ENCODE measurements around the gene LSM4.

DNA sequence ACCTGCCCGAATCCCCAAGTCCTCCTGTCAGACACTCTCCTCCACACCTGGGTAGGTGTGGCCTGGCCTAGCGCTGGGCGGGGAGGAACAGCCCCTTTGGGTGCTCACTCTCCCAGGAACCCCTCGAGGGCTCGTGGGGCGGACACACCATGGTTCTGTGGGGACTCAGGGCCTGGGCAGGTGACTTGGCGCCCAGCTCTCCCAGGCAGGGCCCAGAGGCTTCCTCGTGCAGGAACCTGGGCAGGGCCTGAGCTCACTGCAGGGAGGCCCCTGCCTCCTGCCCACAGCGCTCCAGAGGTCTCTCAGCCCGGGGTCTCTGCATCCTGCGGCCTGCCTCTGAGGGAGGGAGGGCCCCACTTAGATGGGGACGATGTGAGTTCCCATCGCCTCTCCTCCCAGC lies 11.9 kb downstream of the LSM4 start:
- TF ChIP-seq, protein P1, sequence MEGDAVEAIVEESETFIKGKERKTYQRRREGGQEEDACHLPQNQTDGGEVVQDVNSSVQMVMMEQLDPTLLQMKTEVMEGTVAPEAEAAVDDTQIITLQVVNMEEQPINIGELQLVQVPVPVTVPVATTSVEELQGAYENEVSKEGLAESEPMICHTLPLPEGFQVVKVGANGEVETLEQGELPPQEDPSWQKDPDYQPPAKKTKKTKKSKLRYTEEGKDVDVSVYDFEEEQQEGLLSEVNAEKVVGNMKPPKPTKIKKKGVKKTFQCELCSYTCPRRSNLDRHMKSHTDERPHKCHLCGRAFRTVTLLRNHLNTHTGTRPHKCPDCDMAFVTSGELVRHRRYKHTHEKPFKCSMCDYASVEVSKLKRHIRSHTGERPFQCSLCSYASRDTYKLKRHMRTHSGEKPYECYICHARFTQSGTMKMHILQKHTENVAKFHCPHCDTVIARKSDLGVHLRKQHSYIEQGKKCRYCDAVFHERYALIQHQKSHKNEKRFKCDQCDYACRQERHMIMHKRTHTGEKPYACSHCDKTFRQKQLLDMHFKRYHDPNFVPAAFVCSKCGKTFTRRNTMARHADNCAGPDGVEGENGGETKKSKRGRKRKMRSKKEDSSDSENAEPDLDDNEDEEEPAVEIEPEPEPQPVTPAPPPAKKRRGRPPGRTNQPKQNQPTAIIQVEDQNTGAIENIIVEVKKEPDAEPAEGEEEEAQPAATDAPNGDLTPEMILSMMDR (conservative IDR thresholded peaks at IDR 0.05; ENCODE audit: low read depth, low read length) = no peak
- no peak for TF ChIP-seq EZH2 (IDR thresholded peaks at IDR 0.05; ENCODE audit: low read length, unreplicated experiment)

Data from PC-3 (cell line).